Adipose tissue (tissue), 3 donors: Measurements from ENCODE around the gene GNB1. TPM values are rescaled to one million over a fixed set of nuclear protein-coding genes. Genes with fewer than 3 reads are reported as not detected.
"Not testable (repeated sequence)": the region's sequence is repeated elsewhere in the genome, so short reads cannot be mapped to it uniquely, and the experiment has no call there.

Experiments
- H3K27ac ChIP-seq: one replicate; pipeline ENCODE4 v1.5.1; 2013; ENCODE audit warnings: low read depth, low read length
- WGBS, 3 donors: extraction: QIAGEN DNeasy Blood & Tissue Kit; methylation state at CpG; one replicate each; pipeline ENCODE4 v1.1.7; 2013; 5-methylcytosine and 5-hydroxymethylcytosine counted together
- polyA plus RNA-seq, 3 donors: library from polyadenylated mRNA; stranded (reverse); fragments of 200-250 nt; gene quantifications; one replicate each; pipeline ENCODE4 v1.2.3, GENCODE V29; 2013
- donor health status: healthy with polysubstance abuse.
- donor health status: Bipolar disorder and iron deficiency.
- donor health status: healthy.

The GNB1 gene
- polyA plus RNA-seq, 3 donors, result 67.2 to 180 (median 148) TPM

DNA sequence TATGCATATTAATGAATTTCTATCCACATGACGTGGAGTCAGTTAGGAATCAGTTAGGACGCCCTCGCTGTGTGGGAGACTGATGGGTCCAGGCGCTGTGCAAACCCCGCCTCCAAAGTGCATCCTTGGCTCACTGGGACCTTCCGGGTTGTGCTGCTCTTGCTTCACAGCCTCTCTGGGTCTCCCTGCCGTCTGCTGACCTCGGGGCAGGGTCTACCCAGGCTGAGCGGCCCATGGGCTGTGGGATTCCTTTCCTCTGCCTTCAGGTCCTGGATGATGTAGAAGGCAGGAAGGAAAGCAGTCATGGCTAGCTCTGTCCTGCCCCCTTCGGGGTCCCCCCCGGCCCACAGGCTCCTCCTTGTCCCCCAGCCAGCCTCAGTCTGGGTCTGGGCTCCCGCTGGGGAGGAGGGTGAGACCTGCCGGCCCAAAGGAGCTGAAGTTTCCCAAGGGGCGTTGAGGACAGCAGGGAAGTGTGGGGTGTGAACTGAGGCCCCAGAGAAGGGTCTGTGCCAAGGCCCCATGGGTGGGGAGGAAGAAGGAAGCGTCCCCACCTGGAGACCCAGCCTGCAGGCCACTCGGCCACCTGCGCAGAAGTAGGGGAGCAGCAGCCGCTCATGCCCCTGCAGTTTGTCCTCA, 142.1 kb downstream of the GNB1 start:
- no peak overlapping the region for H3K27ac ChIP-seq
- 72 to 77% (median 74%) methylated on average over 18 of the region's 18 CpGs for WGBS, 3 donors

- no CpG with 5 or more reads among the region's 35 CpGs for WGBS, 3 donors
- H3K27ac ChIP-seq, result not testable (repeated sequence)
Observed at GRCh38 chr1:1746566-1746909, 144.3 kb downstream of the GNB1 start.

DNA sequence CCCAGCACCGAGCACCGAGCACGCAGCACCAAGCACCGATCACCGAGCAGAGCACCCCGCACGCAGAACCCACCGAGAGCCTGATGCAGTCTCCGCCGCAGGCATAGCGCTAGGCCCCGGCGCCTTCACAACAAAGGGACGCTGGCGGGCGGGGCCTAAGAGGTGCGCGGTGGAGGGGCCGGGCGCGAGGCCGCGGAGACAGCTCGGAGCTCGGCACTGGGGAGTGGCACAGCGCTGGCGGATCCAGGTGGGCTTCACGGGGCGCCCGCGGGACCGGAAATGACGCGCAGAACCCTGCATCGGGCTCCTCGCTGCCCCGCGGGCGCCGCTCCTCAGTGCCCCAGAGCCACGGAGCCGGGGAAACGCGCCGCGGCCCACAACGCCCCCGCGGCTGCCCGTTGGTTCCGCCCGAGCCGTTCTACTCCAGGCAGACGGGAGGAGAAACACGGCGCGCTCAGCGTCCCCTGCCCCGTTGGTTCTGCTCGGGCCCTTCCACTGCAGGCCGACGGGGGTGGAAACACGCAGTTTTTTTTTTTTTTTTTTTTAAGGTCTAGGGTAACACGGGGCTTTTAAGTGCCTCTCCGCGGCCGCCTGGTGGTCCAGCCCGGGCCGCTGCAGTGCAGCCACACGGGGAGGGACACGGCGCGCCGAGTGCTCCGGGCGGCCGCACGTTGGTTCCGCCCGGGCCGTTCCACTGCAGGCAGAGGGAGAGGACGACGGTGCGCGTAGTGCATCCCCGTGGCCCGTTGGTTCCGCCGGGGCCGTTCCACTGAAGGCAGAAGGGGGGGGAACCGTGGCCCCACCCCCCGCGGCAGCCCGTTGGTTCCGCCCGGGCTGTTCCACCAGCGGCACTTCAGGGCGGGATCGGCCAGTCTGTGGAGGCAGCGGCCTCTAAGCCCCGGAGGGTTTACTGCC, 145.0 kb downstream of the GNB1 start:
- WGBS, 3 donors, result 0 to 1% (median 0%) methylated on average over 15 to 61 of the region's 101 CpGs
- H3K27ac ChIP-seq, result peak overlapping the region; percentile 66

GRCh38 chr1:1742529-1742928, 148.4 kb downstream of the GNB1 start:
- H3K27ac ChIP-seq, result not testable (repeated sequence)
- WGBS, 3 donors, result 80 to 90% (median 86%) methylated on average over 11 of the region's 11 CpGs

- WGBS, 3 donors, result 66 to 91% (median 70%) methylated on average over 10 to 11 of the region's 12 CpGs
- H3K27ac ChIP-seq, result not testable (repeated sequence)
Observed at GRCh38 chr1:1741013-1741412, 149.9 kb downstream of the GNB1 start.

DNA sequence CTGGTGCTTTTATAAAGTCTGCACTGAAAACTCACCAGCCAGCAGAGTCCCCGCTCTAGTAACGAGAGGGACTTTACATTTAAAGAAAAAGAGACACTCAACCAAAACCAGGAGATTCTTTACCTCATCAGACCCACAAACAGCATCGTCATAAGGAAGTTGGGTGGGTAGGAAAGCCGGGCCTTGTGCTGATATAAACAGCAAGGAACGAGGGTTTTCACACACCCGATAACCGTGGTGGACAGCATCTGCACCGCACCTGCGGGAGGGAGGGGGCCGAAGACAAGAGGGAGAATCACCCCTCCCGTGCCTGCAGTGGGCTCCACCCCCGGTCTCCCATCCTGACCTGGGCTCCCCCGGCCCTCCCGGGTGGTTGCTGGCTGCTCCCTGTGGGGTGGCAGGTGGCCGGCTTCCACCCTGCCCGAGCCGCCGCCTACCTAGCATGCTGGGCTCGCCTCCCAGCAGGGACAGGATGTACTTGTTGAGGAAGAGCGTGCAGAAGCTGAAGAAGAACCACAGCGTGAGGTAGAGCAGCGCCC, 152.0 kb downstream of the GNB1 start:
- WGBS, 3 donors, result 91 to 95% (median 91%) methylated on average over 6 to 13 of the region's 22 CpGs
- H3K27ac ChIP-seq, result not testable (repeated sequence)

DNA sequence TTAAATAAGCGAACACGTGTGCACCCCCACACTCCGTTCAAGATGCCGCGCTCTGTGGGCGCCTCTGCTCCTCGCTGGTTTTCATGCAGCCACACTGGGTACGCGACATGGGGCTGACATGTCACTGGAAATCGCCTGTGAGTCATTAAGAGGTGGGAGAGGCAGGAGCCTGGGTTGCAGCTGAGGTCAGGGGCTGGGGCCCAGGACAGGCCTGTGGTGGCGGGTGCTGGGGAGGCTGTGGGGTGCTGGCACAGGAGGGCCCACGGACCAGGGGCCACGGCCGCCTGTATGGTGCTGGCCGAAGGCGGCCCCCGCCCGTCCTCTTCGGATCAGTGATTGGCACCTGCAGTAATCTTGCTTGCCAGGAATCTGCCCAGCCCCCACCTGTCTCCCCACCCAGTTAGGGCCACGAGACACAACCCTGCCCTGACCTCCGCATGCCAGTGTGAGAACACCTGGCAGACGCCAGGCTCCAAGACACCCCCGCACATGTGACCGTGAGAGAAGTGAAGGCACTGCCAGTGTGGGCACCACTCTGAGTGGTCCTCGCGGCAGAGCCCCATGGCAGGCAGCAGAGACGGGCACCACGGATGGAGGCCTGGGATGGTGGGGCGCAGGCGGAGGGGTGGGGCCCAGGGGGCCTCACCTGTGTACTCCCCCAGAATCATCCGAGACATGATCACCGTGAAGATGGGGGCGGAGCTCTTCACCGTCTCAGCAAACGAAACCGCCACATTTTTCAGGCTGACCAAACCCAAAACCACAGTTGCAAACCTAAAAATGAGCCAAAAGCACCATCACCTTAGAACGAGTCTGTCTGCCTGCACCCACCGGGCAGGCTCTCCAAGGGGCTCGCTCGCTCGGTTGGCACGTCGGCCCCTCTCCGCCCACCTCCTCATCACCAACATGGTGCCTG, 153.0 kb downstream of the GNB1 start:
- not testable (repeated sequence) for H3K27ac ChIP-seq
- WGBS, 3 donors, result 91 to 95% (median 93%) methylated on average over 10 to 29 of the region's 44 CpGs

Other genes starting within 250 kb of the GNB1 start
- 10 to 100 TPM; 17.6 to 35.4 (median 26.6) TPM for gene CDK11B, start 232.1 kb downstream of the GNB1 start, polyA plus RNA-seq
- gene SLC35E2B, start 198.3 kb downstream of the GNB1 start, polyA plus RNA-seq, result 10 to 100 TPM; 15.1 to 19.5 (median 18.5) TPM
- 10 to 100 TPM; 10.5 to 52.6 (median 21.5) TPM for gene CDK11A, start 166.7 kb downstream of the GNB1 start, polyA plus RNA-seq
- 100 to 1,000 TPM in 1 of 3 donors, 10 to 100 TPM in 2; 33.2 to 131 (median 73.2) TPM for gene NADK, start 112.6 kb downstream of the GNB1 start, polyA plus RNA-seq
- gene CALML6, start 24.2 kb upstream of the GNB1 start, polyA plus RNA-seq, result 1 to 10 TPM in 1 of 3 donors, under 1 TPM in 2; 0.48 to 2.7 (median 0.62) TPM
- gene TMEM52, start 28.2 kb upstream of the GNB1 start, polyA plus RNA-seq, result 100 to 1,000 TPM in 1 of 3 donors, 1 to 10 TPM in 2; 1.5 to 182 (median 5.6) TPM
- under 1 TPM; 0.02 to 0.24 (median 0.22) TPM for gene CFAP74, start 112.7 kb upstream of the GNB1 start, polyA plus RNA-seq
- gene GABRD, start 128.3 kb upstream of the GNB1 start, polyA plus RNA-seq, result under 1 TPM in 2 of 3 donors, not detected in 1; 0.28 to 0.30 TPM
- gene PRKCZ, start 159.3 kb upstream of the GNB1 start, polyA plus RNA-seq, result 10 to 100 TPM in 1 of 3 donors, 1 to 10 TPM in 2; 2.4 to 12.0 (median 4.3) TPM